ENCODE data around the gene LACTB. TPM values are rescaled to one million over a fixed set of nuclear protein-coding genes. Genes with fewer than 3 reads are reported as not detected.

LACTB gene
- polyA plus RNA-seq, 1 donor from 2014 or later, result 13.7 TPM

GRCh38 chr15:63188926-63189871 lies 67.5 kb downstream of the LACTB start, which contains the start of gene RAB8B:
Gene RAB8B, plus strand, starts transcription at chr15:63189606. Its CDS starts 19 bp downstream, at chr15:63189625.
- Mint-ChIP-seq H3K4me3 (peak within 1 kb of the TSS; percentile 91 to 99 (median 98)), H3K36me3 (peaks cover 2% of the 10 kb centered on the region), H3K27ac (peak within 1 kb of the TSS; percentile 85 to 98 (median 94)), H3K9me3 (no peaks in the 10 kb centered on the region), H3K4me1 (peaks cover 39 to 44% (median 39%) of the 10 kb centered on the region in 3 donors), H3K27me3 (no peaks in the 10 kb centered on the region)

- Mint-ChIP-seq H3K27ac (peak overlapping the region; percentile 85 to 98 (median 94)), H3K9me3 (no peaks in the 10 kb centered on the region), H3K4me1 (peaks cover 44 to 52% (median 46%) of the 10 kb centered on the region in 3 donors), H3K4me3 (peak overlapping the region; percentile 91 to 99 (median 98)), H3K36me3 (peaks cover 2% of the 10 kb centered on the region), H3K27me3 (no peaks in the 10 kb centered on the region)
Measured at GRCh38 chr15:63189941-63190768, 68.5 kb downstream of the LACTB start.

- H3K27me3 Mint-ChIP-seq, result no peaks in the 10 kb centered on the region
- H3K27ac Mint-ChIP-seq, result peak overlapping the region; percentile 85 to 98 (median 94)
- no peaks in the 10 kb centered on the region for H3K9me3 Mint-ChIP-seq
- peak overlapping the region; percentile 91 to 99 (median 98) for H3K4me3 Mint-ChIP-seq
- H3K36me3 Mint-ChIP-seq, result peaks cover 2% of the 10 kb centered on the region
- H3K4me1 Mint-ChIP-seq, result peaks cover 52 to 60% (median 53%) of the 10 kb centered on the region in 3 donors
Measured at GRCh38 chr15:63190769-63191649, 69.3 kb downstream of the LACTB start.

Other genes starting within 250 kb of the LACTB start
- gene TPM1, start 79.1 kb upstream of the LACTB start, polyA plus RNA-seq, result 5.4 TPM
- 147 TPM for gene RPS27L, start 35.6 kb downstream of the LACTB start, polyA plus RNA-seq
- gene RAB8B, start 67.7 kb downstream of the LACTB start, polyA plus RNA-seq, result 57.6 TPM
- gene APH1B, start 155.7 kb downstream of the LACTB start, polyA plus RNA-seq, result 18.5 TPM